Right renal cortex interstitium (tissue), 3 donors: ENCODE results near the gene PRKCH. TPM values are rescaled to one million over a fixed set of nuclear protein-coding genes. Genes with fewer than 3 reads are reported as not detected.

Experiments used
- DNase-seq, 3 donors: peaks; one replicate each; pipeline ENCODE4 v3.0.0-alpha.2; 2013; ENCODE audit warnings: low read depth in 3 of 3, low spot score in 2 of 3
- polyA plus RNA-seq, 3 donors: library from polyadenylated mRNA; unstranded; fragments of 120-200 nt; gene quantifications; one replicate each; pipeline ENCODE4 v1.2.1, GENCODE V29; 2013; ENCODE audit not compliant: insufficient read length in 3 of 3

Gene PRKCH
- polyA plus RNA-seq, 3 donors, result 17.5 to 20.1 (median 18.1) TPM

- no peak for DNase-seq
These were observed 183.5 kb downstream of the PRKCH start for GRCh38 chr14:61504901-61505300.

GRCh38 chr14:61505815-61506809, 184.7 kb downstream of the PRKCH start:
- no peak for DNase-seq

DNA sequence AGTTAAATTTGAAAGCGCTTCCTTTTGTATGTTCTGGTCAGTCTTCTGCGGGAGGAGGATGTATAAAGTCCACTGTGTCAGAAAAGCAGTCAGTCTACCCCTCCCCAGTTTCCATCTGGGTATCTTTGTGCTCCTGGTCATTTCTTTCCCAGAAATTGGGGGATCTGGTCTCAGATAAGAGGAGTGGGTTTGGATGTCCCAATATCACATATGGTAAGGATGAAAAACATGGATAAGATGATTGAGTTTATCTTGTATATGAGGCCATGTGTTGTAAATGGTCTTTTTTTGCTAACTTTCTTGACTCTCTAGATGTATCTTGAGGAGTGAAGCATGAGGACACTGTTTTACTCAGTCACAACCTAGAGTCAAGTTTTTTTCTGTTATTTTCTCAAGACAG, 187.1 kb downstream of the PRKCH start:
- DNase-seq, result no peak

GRCh38 chr14:61510736-61511557, 189.6 kb downstream of the PRKCH start:
- no peak for DNase-seq

DNA sequence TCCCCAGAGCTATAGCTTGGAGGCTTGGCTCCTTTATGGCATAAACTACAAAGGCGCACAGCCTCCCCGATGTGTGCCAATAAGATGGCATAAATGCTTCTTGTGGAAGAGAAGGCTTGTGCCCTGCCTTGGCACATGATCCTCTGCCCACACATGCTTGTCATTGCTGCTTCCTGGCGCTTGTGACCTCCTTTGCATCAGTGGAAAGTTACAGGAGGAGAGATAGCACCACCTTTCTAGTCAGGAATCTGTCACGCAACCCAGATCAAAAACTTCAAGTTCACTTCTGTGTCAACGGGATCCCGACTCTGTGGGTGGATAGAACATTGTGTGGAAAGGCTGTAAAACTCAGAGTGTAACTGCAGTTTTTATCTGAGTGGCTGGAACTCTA, 190.2 kb downstream of the PRKCH start:
- no peak for DNase-seq

DNA sequence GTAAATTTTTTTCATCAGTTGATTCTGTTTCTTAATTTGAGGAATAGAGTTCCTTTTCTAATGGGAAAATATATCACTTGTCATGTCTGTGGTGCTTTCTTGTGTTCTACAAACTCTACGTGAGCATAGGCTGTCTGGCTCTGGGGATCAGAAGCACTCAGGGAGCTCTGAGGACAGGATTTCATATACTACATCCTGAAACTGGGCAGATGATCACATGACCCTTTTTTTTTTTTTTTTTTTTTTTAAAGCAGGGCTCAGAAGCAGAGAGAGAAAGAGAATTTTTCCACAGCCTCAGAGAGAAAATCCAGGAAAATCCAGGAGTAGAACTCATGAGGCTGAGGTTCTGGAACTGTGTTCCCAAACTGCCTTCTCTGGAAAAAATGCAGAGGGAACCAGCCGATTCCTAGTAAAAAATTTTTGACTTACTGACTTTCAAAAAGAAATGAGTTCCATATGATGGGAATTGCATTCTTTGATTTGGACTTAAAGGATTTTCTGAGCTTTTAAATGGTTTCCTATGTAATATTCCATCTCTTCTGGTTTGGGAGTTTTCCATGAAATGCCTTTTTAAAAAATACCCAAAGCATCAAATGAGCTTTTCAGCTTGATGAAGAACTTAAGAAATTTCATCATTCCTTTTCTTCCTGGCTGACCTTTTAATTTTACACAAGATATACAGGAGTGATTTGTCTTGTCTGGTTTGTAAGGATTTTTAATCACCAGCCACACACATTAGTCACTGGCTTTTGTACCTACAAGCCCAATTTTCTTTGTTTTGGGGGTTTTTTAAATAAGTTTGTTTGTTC, 190.9 kb downstream of the PRKCH start:
- no peak for DNase-seq

DNA sequence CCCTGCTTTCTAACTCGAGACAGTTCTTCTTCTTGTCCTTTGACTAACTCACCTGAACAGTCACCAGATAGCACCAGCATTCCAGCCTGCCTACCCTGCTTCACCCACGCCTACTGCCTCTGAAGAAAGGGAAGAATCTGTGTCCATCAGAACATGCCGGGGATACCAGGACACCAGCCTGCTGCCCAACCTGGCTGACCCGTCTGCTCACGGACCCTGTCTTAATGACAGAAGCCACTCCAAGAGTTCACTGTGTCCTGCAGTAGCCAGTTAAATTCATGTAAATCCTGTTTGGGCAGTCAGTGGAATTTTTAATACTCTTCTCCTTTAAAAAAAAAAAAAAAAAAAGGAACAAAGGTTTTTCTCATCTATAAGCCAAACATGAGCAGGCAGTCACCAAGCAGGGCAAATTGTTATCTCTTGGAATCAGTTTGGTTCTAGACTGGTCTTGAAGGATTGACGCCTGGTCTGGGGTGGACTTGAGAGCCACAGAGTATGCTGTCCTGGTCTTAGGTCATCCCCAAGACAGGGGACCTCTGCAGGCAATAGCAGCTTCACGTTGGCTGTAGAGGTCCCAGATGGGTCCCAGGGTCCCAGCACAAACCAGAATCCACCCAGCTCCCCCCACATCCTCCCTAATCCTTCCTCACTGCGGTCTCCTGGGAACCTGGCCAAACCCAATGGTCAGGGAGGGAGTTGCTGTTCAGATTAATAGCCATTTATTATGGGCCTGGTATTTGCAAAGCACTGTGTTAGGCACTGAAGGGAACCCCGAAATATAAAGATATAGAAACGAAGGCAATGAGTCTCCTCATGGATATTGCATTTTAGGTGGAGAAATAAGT, 192.8 kb downstream of the PRKCH start:
- no peak for DNase-seq

- no peak for DNase-seq
These were observed 193.5 kb downstream of the PRKCH start for GRCh38 chr14:61514927-61515326.

- no peak for DNase-seq
These were observed 194.2 kb downstream of the PRKCH start for GRCh38 chr14:61515436-61516117.

DNA sequence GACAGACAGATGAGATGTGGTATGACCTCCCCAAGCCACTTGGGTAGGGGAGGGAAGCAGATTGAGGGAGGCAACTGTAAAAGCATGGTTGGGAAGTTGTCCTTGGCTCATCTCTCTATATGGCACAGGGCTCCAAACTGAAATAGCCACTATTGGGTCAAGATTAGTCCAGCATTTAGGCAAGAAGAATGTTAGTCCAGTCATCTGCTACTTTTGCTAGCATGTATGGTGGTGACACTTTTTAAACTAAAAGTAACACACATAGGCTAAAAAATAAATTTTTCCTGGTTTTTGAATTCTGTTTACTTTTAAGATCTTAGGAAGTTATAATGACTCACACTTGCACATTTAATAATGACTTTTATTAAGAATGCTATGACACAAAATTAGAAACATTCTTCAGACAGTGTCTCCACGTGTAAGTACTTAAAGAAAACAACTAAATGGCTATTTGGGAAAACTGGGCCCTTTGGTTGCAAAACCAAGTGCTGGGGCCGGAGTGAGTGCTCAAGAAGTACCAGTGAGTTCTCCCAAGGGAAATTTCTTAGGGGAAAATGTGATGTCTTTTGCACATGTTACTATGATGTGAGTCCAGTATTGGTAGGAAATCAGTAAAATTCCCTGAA, 194.9 kb downstream of the PRKCH start:
- no peak for DNase-seq

DNA sequence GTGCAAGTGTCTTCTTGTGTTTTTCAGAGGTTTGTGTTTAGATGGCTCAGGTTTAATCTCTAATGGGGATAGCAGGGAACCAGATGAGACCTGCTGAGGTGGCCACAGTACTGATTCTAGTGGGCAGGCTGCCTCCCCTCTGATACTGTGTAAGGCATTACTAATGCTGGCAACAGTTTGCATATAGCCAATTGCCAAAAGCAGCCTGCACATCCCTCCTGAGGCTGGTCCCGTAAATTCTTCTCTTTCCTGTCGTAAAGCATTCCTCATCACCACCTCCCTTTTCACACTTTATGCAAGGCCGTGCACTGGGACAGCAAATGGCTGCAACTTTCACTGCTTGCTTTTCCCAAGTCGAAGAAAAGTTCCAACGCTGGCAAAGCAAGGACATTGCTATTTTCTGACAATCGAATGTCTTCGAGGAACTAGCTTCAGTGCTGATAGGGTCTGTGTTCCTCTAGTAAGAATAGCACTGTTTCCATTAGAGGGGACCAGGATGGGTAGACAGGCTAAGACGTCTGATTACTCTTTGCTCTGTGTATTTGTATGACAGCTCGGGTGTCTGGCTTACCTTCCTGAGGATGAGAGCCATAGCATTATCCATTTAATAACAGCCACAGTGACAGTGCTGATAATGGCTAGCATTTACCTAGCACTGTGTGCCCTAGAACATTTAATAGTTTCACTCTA, 195.7 kb downstream of the PRKCH start:
- no peak for DNase-seq

DNA sequence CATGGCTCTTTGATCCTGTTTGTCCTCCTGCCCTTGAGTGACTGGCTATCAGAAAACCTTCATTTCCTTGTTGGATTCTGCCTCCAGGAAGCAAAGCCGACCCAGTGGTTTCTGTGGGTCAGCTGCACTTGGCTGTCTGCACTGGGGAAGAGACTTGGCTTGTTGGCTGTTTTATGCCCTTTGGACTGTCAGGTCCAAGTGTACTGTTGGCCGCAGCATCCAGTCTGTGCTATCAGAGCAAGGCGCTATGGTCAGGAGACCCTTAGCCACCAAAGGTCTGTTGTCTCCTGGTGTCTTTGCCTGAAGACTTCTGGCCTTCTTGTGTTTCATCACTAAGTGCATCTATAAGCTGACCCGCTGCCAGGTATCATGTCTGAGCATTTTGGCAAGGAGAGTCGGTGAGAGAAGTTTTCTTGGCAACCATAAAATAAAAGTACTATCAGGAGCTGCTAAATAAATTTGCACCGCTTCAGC, 196.6 kb downstream of the PRKCH start:
- DNase-seq, result no peak

DNA sequence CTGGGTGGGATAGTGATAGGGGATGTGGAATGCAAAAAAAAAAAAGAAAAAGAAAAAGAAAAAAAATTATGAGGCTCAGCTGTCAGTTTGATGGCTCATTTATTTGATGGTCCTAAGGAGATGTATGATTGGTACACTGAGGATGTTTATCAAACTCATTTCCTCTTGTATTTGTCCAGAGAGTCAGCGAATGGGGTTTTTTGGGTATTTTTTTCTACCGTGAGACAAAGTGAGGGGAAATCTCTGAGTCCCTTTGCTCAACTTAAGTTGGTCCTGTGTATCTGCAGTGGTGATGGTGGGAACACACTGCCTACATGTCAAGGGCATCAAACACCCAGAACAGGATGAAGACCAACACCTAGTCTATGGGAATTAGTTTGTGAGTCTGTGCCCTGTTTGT, 197.0 kb downstream of the PRKCH start:
- no peak for DNase-seq

- no peak for DNase-seq
These were observed 197.7 kb downstream of the PRKCH start for GRCh38 chr14:61519106-61519505.

- DNase-seq, result no peak
These were observed 198.4 kb downstream of the PRKCH start for GRCh38 chr14:61519735-61520134.

- no peak for DNase-seq
These were observed 199.2 kb downstream of the PRKCH start for GRCh38 chr14:61520576-61520975.

GRCh38 chr14:61521773-61522172, 200.4 kb downstream of the PRKCH start:
- no peak for DNase-seq

- DNase-seq, result no peak
These were observed 202.4 kb downstream of the PRKCH start for GRCh38 chr14:61523751-61524150.
